ENCODE measurements around the gene SRSF4. TPM values are rescaled to one million over a fixed set of nuclear protein-coding genes. Genes with fewer than 3 reads are reported as not detected.

Gene SRSF4
- total RNA-seq, 1 donor from 2014 or later, result 85.3 TPM

DNA sequence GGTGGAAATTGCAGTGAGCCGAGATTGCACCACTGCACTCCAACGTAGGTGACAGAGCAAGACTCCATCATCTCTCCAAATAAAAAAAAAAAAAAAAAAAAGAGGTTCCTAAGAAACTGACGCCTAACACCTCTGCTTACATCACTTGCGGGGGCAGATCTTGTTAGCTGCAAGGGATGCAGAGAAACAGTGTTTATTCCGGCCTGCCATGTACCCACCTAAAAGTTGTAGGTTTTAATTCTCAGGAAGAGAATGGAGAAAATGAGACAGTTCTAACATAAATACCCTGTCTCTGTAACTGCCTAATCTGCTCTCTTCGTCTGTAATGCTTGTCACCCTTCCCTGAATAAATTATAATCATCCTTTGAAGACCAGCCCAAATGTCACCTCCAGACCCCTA, 9.0 kb upstream of the SRSF4 start:
- Mint-ChIP-seq H3K36me3 (peaks cover 13% of the 10 kb centered on the region), H3K27ac (no peak overlapping the region), H3K9me3 (no peaks in the 10 kb centered on the region), H3K4me3 (no peak overlapping the region), H3K4me1 (ENCODE audit: unreplicated experiment) (no peaks in the 10 kb centered on the region), H3K27me3 (no peaks in the 10 kb centered on the region)
- no peak for DNase-seq (ENCODE audit: extremely low spot score, unreplicated experiment)
- TF ChIP-seq, protein P1, sequence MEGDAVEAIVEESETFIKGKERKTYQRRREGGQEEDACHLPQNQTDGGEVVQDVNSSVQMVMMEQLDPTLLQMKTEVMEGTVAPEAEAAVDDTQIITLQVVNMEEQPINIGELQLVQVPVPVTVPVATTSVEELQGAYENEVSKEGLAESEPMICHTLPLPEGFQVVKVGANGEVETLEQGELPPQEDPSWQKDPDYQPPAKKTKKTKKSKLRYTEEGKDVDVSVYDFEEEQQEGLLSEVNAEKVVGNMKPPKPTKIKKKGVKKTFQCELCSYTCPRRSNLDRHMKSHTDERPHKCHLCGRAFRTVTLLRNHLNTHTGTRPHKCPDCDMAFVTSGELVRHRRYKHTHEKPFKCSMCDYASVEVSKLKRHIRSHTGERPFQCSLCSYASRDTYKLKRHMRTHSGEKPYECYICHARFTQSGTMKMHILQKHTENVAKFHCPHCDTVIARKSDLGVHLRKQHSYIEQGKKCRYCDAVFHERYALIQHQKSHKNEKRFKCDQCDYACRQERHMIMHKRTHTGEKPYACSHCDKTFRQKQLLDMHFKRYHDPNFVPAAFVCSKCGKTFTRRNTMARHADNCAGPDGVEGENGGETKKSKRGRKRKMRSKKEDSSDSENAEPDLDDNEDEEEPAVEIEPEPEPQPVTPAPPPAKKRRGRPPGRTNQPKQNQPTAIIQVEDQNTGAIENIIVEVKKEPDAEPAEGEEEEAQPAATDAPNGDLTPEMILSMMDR (conservative IDR thresholded peaks at IDR 0.05), result no peak

DNA sequence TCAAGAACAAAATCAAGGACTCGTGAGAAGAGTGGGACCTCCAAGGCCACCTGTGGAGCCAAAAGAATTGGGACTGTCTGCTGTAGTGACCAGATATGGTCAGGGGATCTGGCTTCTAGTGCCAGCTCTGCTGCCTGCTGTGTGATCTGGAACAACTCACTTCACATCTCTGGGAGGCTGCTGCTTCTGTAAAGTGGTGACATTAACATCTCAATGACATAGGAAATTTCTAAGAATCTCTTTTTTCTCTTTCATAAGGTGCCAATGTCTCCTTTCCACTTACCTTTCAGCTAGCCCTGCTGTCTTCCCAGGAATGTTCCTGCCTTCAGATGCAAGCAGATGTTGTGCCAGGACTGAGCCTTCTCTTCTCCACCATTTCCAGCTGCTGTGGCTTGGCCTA, 5.0 kb upstream of the SRSF4 start:
- no peak for DNase-seq (ENCODE audit: extremely low spot score, unreplicated experiment)
- Mint-ChIP-seq H3K9me3 (peaks cover 4% of the 10 kb centered on the region), H3K4me3 (no peak overlapping the region), H3K27ac (peak overlapping the region; percentile 57), H3K27me3 (no peaks in the 10 kb centered on the region), H3K36me3 (peaks cover 5% of the 10 kb centered on the region), H3K4me1 (ENCODE audit: unreplicated experiment) (peaks cover 5% of the 10 kb centered on the region)
- TF ChIP-seq, protein P1 (conservative IDR thresholded peaks at IDR 0.05), result no peak

GRCh38 chr1:29186252-29186651, 4.6 kb upstream of the SRSF4 start:
- DNase-seq (ENCODE audit: extremely low spot score, unreplicated experiment), result no peak
- Mint-ChIP-seq H3K27me3 (no peaks in the 10 kb centered on the region), H3K4me1 (ENCODE audit: unreplicated experiment) (peaks cover 5% of the 10 kb centered on the region), H3K27ac (peak overlapping the region; percentile 57), H3K4me3 (peak overlapping the region; percentile 64), H3K36me3 (peaks cover 5% of the 10 kb centered on the region), H3K9me3 (peaks cover 4% of the 10 kb centered on the region)
- TF ChIP-seq, protein P1 (conservative IDR thresholded peaks at IDR 0.05), result no peak

DNA sequence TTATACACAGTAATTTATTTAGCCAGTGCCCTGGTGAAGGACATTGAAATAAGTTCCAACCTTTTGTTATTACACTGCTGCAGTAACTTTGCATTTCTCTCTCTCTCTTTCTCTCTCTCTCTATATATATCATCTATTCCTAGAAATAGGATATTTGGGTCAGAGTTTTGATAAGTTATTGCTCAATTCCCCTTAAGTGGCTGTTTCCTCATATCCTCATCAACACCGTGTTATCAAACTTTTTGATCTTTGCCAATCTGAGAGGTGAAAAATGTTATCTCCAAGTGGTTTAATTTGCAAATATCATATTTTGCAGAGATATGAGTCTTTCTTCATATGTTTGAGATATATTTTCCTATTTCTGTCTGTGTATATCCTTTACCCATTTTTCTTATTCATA, 1.6 kb upstream of the SRSF4 start:
- Mint-ChIP-seq H3K27me3 (no peaks in the 10 kb centered on the region), H3K27ac (peak overlapping the region; percentile 40), H3K9me3 (peaks cover 4% of the 10 kb centered on the region), H3K4me3 (peak overlapping the region; percentile 91), H3K36me3 (peaks cover 15% of the 10 kb centered on the region), H3K4me1 (ENCODE audit: unreplicated experiment) (peaks cover 18% of the 10 kb centered on the region)
- no peak for DNase-seq (ENCODE audit: extremely low spot score, unreplicated experiment)
- TF ChIP-seq, protein P1 (conservative IDR thresholded peaks at IDR 0.05), result no peak

GRCh38 chr1:29180497-29181412, 945 bp downstream of the SRSF4 start:
- peaks cover 23% of the 10 kb centered on the region for H3K4me1 Mint-ChIP-seq (ENCODE audit: unreplicated experiment)
- H3K36me3 Mint-ChIP-seq, result peaks cover 25% of the 10 kb centered on the region
- peaks cover 4% of the 10 kb centered on the region for H3K9me3 Mint-ChIP-seq
- peak overlapping the region; percentile 97 for H3K27ac Mint-ChIP-seq
- DNase-seq (ENCODE audit: extremely low spot score, unreplicated experiment), result no peak
- TF ChIP-seq, protein P1 (conservative IDR thresholded peaks at IDR 0.05), result no peak
- no peaks in the 10 kb centered on the region for H3K27me3 Mint-ChIP-seq
- peak overlapping the region; percentile 91 for H3K4me3 Mint-ChIP-seq
